ENCODE data around the gene SORBS1.

SORBS1 gene

DNA sequence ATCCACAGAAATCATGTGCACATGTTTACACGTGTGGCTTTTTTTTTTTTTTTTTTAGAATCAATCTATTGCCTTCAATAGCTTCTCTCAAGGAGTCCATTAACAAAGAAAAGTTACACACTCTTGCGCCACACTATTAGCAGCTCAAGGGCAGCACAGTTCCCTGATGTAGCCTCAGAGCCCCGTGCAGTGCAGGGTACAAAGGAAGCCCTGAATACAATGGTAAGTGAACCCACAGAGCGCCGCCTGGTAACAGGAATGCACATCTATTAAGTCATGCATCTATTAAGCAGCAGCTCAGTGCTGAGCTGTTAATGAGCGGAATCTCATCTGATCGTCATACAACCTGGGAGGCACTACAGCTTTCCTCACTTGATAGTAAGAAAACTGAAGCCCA lies 156.7 kb downstream of the SORBS1 start:
- H3K4me1 ChIP-seq (ENCODE audit: low read length), result no peaks in the 10 kb centered on the region
- no peak overlapping the region for H3K4me2 ChIP-seq (ENCODE audit: low read depth, low read length)
- H3K27ac ChIP-seq (ENCODE audit: low read length), result no peak overlapping the region
- no peak for DNase-seq
- H2AFZ ChIP-seq (ENCODE audit: low read length), result no peak overlapping the region
- H3K27me3 ChIP-seq (replicated peaks; ENCODE audit: insufficient read depth, low read length), result no peaks in the 10 kb centered on the region
- H4K20me1 ChIP-seq (ENCODE audit: insufficient read depth, low read length), result no peaks in the 10 kb centered on the region
- H3K9me3 ChIP-seq (replicated peaks; ENCODE audit: insufficient read depth, low read length), result no peaks in the 10 kb centered on the region
- H3K36me3 ChIP-seq (replicated peaks; ENCODE audit: insufficient read depth, low read length), result no peaks in the 10 kb centered on the region
- H3K9me2 ChIP-seq (replicated peaks; ENCODE audit: insufficient read depth, low read length), result no peaks in the 10 kb centered on the region
- H3F3A ChIP-seq (ENCODE audit: insufficient read depth, low read length), result no peaks in the 10 kb centered on the region
- no peaks in the 10 kb centered on the region for H3K79me2 ChIP-seq (ENCODE audit: low read length)
- H3K9ac ChIP-seq (ENCODE audit: low read length), result no peak overlapping the region
- H3K4me3 ChIP-seq (ENCODE audit: low read length), result no peak overlapping the region
- TF ChIP-seq, protein P1, sequence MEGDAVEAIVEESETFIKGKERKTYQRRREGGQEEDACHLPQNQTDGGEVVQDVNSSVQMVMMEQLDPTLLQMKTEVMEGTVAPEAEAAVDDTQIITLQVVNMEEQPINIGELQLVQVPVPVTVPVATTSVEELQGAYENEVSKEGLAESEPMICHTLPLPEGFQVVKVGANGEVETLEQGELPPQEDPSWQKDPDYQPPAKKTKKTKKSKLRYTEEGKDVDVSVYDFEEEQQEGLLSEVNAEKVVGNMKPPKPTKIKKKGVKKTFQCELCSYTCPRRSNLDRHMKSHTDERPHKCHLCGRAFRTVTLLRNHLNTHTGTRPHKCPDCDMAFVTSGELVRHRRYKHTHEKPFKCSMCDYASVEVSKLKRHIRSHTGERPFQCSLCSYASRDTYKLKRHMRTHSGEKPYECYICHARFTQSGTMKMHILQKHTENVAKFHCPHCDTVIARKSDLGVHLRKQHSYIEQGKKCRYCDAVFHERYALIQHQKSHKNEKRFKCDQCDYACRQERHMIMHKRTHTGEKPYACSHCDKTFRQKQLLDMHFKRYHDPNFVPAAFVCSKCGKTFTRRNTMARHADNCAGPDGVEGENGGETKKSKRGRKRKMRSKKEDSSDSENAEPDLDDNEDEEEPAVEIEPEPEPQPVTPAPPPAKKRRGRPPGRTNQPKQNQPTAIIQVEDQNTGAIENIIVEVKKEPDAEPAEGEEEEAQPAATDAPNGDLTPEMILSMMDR (IDR thresholded peaks at IDR 0.05; ENCODE audit: low read length), result no peak
- no peak for TF ChIP-seq EZH2 (optimal IDR thresholded peaks at IDR 0.05; ENCODE audit: low read depth, low read length)
- TF ChIP-seq EZH2phosphoT487 (IDR thresholded peaks at IDR 0.05; ENCODE audit: low read length), result no peak

DNA sequence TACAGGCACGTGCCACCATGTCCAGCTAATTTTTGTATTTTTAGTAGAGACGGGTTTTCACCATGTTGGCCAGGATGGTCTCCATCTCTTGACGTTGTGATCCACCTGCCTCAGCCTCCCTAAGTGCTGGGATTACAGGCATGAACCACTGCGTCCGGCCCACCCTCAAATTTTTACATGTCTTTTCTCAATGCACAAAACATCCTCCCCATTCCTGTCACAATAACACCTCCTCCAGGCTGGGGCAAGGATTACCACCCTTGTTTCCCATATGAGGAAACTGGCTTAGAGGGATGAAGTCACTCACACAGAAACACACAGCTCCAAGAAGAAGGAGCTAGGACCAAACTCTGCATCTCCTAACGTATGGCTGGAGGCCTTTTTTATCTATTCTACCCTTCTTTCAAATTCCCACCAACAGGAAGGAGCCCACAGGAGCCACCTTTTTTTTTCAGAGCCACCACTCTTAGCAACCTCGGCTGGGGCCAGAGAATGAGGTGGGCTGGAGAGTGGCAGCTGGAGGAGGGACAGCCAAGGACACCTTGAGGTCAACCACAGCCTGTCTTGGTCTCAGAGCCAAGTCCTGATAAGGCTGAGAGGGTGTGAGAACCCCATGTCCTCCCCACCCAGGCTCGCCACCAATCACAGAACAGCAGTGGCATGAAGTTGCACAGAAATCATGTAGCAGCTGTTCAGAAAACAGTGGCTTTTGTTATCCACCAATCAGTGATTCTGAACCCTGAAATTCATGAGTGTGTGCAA lies 157.3 kb downstream of the SORBS1 start:
- Histone ChIP-seq H3K4me1 (ENCODE audit: low read length) (no peaks in the 10 kb centered on the region), H4K20me1 (ENCODE audit: insufficient read depth, low read length) (no peaks in the 10 kb centered on the region), H3K9ac (ENCODE audit: low read length) (no peak overlapping the region), H3K79me2 (ENCODE audit: low read length) (no peaks in the 10 kb centered on the region), H3K9me2 (replicated peaks; ENCODE audit: insufficient read depth, low read length) (no peaks in the 10 kb centered on the region), H3K27ac (ENCODE audit: low read length) (no peak overlapping the region), H2AFZ (ENCODE audit: low read length) (no peak overlapping the region), H3K9me3 (replicated peaks; ENCODE audit: insufficient read depth, low read length) (no peaks in the 10 kb centered on the region), H3K36me3 (replicated peaks; ENCODE audit: insufficient read depth, low read length) (no peaks in the 10 kb centered on the region), H3F3A (ENCODE audit: insufficient read depth, low read length) (no peaks in the 10 kb centered on the region), H3K4me3 (ENCODE audit: low read length) (no peak overlapping the region), H3K4me2 (ENCODE audit: low read depth, low read length) (no peak overlapping the region), H3K27me3 (replicated peaks; ENCODE audit: insufficient read depth, low read length) (no peaks in the 10 kb centered on the region)
- no peak for DNase-seq
- TF ChIP-seq, protein P1 (IDR thresholded peaks at IDR 0.05; ENCODE audit: low read length), result no peak
- TF ChIP-seq EZH2phosphoT487 (IDR thresholded peaks at IDR 0.05; ENCODE audit: low read length) (no peak), EZH2 (optimal IDR thresholded peaks at IDR 0.05; ENCODE audit: low read depth, low read length) (no peak)

DNA sequence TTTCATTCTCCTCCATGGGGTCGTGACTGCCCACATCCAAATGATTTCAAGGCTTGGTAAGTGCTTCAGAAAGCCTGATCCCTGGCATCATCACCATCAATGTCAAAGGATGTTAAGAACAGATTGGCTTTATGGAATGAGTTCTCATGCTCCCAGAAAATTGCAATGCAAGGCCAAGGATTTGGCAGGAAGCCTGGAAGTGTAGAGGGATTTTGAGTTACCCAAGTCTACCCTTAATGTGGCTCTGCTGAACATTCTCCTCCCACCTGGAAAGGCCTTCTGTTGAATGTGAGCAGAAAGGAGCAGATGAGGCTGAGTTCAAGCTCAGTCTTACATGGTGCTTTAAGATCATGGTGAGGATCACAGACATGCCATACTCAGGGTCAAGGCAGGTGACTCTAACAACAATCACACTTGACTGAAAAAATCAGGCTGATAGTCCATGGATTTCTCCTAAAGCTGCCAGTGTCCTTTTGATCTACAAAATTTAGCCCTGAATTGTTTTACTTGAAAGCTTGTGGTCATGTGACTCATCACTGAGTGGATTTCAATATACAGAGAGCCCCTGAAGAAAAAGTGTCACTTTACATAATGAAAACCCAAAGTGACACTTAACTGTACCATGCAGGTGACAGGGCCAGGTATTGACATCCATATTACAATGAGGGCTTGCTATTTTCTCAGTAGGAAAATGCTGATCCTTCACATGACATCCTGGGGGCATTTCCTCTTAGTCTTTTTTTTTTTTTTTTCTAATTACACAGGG lies 159.3 kb downstream of the SORBS1 start:
- H3K27ac ChIP-seq (ENCODE audit: low read length), result no peak overlapping the region
- H3K27me3 ChIP-seq (replicated peaks; ENCODE audit: insufficient read depth, low read length), result no peaks in the 10 kb centered on the region
- no peak overlapping the region for H3K4me2 ChIP-seq (ENCODE audit: low read depth, low read length)
- no peak overlapping the region for H2AFZ ChIP-seq (ENCODE audit: low read length)
- no peaks in the 10 kb centered on the region for H3K79me2 ChIP-seq (ENCODE audit: low read length)
- no peak overlapping the region for H3K4me3 ChIP-seq (ENCODE audit: low read length)
- H3F3A ChIP-seq (ENCODE audit: insufficient read depth, low read length), result no peaks in the 10 kb centered on the region
- TF ChIP-seq EZH2 (optimal IDR thresholded peaks at IDR 0.05; ENCODE audit: low read depth, low read length) (no peak), EZH2phosphoT487 (IDR thresholded peaks at IDR 0.05; ENCODE audit: low read length) (no peak)
- TF ChIP-seq, protein P1 (IDR thresholded peaks at IDR 0.05; ENCODE audit: low read length), result no peak
- no peak overlapping the region for H3K9ac ChIP-seq (ENCODE audit: low read length)
- no peak for DNase-seq
- H3K9me2 ChIP-seq (replicated peaks; ENCODE audit: insufficient read depth, low read length), result no peaks in the 10 kb centered on the region
- no peaks in the 10 kb centered on the region for H3K9me3 ChIP-seq (replicated peaks; ENCODE audit: insufficient read depth, low read length)
- H3K4me1 ChIP-seq (ENCODE audit: low read length), result no peaks in the 10 kb centered on the region
- H3K36me3 ChIP-seq (replicated peaks; ENCODE audit: insufficient read depth, low read length), result no peaks in the 10 kb centered on the region
- no peaks in the 10 kb centered on the region for H4K20me1 ChIP-seq (ENCODE audit: insufficient read depth, low read length)
